T-helper 1 cell treated with Interleukin-12 subunit alpha and Interleukin-12 subunit beta and Interleukin-4 antibody, amounts not matched to agents 30 μg/mL and 1 μg/mL, for 36 hours (primary cell): Measurements from ENCODE around the gene FREM2.

ENCODE experiments used
- H3K27ac Mint-ChIP-seq: one replicate; pipeline ENCODE4 v1.8.0; 2021; ENCODE audit warnings: mild to moderate bottlenecking, mixed read lengths
- H3K27me3 Mint-ChIP-seq: one replicate; pipeline ENCODE4 v1.8.0; 2021; ENCODE audit warnings: low read depth, mixed read lengths
- H3K36me3 Mint-ChIP-seq: one replicate; pipeline ENCODE4 v1.8.0; 2021; ENCODE audit warnings: low read depth, mixed read lengths
- H3K4me1 Mint-ChIP-seq: one replicate; pipeline ENCODE4 v1.8.0; 2021; ENCODE audit warnings: low read depth, mixed read lengths
- H3K4me3 Mint-ChIP-seq: one replicate; pipeline ENCODE4 v1.8.0; 2021; ENCODE audit warnings: mild to moderate bottlenecking, moderate library complexity, mixed read lengths
- H3K9me3 Mint-ChIP-seq: one replicate; pipeline ENCODE4 v1.8.0; 2021; ENCODE audit warnings: mixed read lengths

Gene FREM2

GRCh38 chr13:38686577-38687245 lies at the start of gene FREM2:
Gene FREM2 (plus strand): TSS chr13:38687077. CDS start chr13:38687345, 268 bp downstream.
- no peaks in the 10 kb centered on the region for H3K9me3 Mint-ChIP-seq
- no peaks in the 10 kb centered on the region for H3K4me1 Mint-ChIP-seq
- H3K36me3 Mint-ChIP-seq, result no peaks in the 10 kb centered on the region
- H3K27me3 Mint-ChIP-seq, result peaks cover 16% of the 10 kb centered on the region
- H3K27ac Mint-ChIP-seq, result no peak within 1 kb of the TSS
- H3K4me3 Mint-ChIP-seq, result no peak within 1 kb of the TSS

- H3K27me3 Mint-ChIP-seq, result no peaks in the 10 kb centered on the region
Measured at GRCh38 chr13:38637576-38637975, 49.3 kb upstream of the FREM2 start.

GRCh38 chr13:38641164-38641948 lies 45.5 kb upstream of the FREM2 start:
- Mint-ChIP-seq H3K9me3 (no peaks in the 10 kb centered on the region), H3K36me3 (no peaks in the 10 kb centered on the region), H3K4me1 (no peaks in the 10 kb centered on the region), H3K27ac (no peak overlapping the region), H3K27me3 (no peaks in the 10 kb centered on the region), H3K4me3 (no peak overlapping the region)

More at GRCh38 chr13:38637576-38637975, 49.3 kb upstream of the FREM2 start:
- H3K4me3 Mint-ChIP-seq, result no peak overlapping the region
- H3K4me1 Mint-ChIP-seq, result no peaks in the 10 kb centered on the region
- no peak overlapping the region for H3K27ac Mint-ChIP-seq
- no peaks in the 10 kb centered on the region for H3K36me3 Mint-ChIP-seq
- H3K9me3 Mint-ChIP-seq, result no peaks in the 10 kb centered on the region

- H3K4me3 Mint-ChIP-seq, result no peak overlapping the region
- H3K27me3 Mint-ChIP-seq, result no peaks in the 10 kb centered on the region
- no peaks in the 10 kb centered on the region for H3K9me3 Mint-ChIP-seq
- no peaks in the 10 kb centered on the region for H3K36me3 Mint-ChIP-seq
- no peak overlapping the region for H3K27ac Mint-ChIP-seq
- no peaks in the 10 kb centered on the region for H3K4me1 Mint-ChIP-seq
Measured at GRCh38 chr13:38647312-38647711, 39.6 kb upstream of the FREM2 start.

GRCh38 chr13:38648912-38649311 lies 38.0 kb upstream of the FREM2 start:
- no peaks in the 10 kb centered on the region for H3K4me1 Mint-ChIP-seq
- no peaks in the 10 kb centered on the region for H3K9me3 Mint-ChIP-seq
- H3K36me3 Mint-ChIP-seq, result no peaks in the 10 kb centered on the region
- H3K27me3 Mint-ChIP-seq, result no peaks in the 10 kb centered on the region
- H3K27ac Mint-ChIP-seq, result no peak overlapping the region
- H3K4me3 Mint-ChIP-seq, result no peak overlapping the region

GRCh38 chr13:38656699-38657098 lies 30.2 kb upstream of the FREM2 start:
- no peak overlapping the region for H3K27ac Mint-ChIP-seq
- H3K27me3 Mint-ChIP-seq, result no peaks in the 10 kb centered on the region
- no peaks in the 10 kb centered on the region for H3K9me3 Mint-ChIP-seq
- H3K4me1 Mint-ChIP-seq, result no peaks in the 10 kb centered on the region
- H3K4me3 Mint-ChIP-seq, result no peak overlapping the region
- H3K36me3 Mint-ChIP-seq, result no peaks in the 10 kb centered on the region

GRCh38 chr13:38657191-38657590 lies 29.7 kb upstream of the FREM2 start:
- Mint-ChIP-seq H3K27me3 (no peaks in the 10 kb centered on the region), H3K36me3 (no peaks in the 10 kb centered on the region), H3K9me3 (no peaks in the 10 kb centered on the region), H3K27ac (no peak overlapping the region), H3K4me1 (no peaks in the 10 kb centered on the region), H3K4me3 (no peak overlapping the region)

GRCh38 chr13:38658906-38659305 lies 28.0 kb upstream of the FREM2 start:
- Mint-ChIP-seq H3K27me3 (no peaks in the 10 kb centered on the region), H3K36me3 (no peaks in the 10 kb centered on the region), H3K4me1 (no peaks in the 10 kb centered on the region), H3K4me3 (no peak overlapping the region), H3K27ac (no peak overlapping the region), H3K9me3 (no peaks in the 10 kb centered on the region)

- H3K9me3 Mint-ChIP-seq, result no peaks in the 10 kb centered on the region
- no peak overlapping the region for H3K4me3 Mint-ChIP-seq
- no peaks in the 10 kb centered on the region for H3K4me1 Mint-ChIP-seq
- H3K27me3 Mint-ChIP-seq, result no peaks in the 10 kb centered on the region
- H3K36me3 Mint-ChIP-seq, result no peaks in the 10 kb centered on the region
- no peak overlapping the region for H3K27ac Mint-ChIP-seq
Measured at GRCh38 chr13:38661010-38661675, 25.7 kb upstream of the FREM2 start.

GRCh38 chr13:38662362-38662761 lies 24.5 kb upstream of the FREM2 start:
- no peak overlapping the region for H3K27ac Mint-ChIP-seq

GRCh38 chr13:38664906-38665305 lies 22.0 kb upstream of the FREM2 start:
- Mint-ChIP-seq H3K27ac (no peak overlapping the region), H3K9me3 (no peaks in the 10 kb centered on the region), H3K27me3 (no peaks in the 10 kb centered on the region), H3K4me3 (no peak overlapping the region), H3K36me3 (no peaks in the 10 kb centered on the region), H3K4me1 (no peaks in the 10 kb centered on the region)

More at GRCh38 chr13:38662362-38662761, 24.5 kb upstream of the FREM2 start:
- H3K4me3 Mint-ChIP-seq, result no peak overlapping the region
- H3K36me3 Mint-ChIP-seq, result no peaks in the 10 kb centered on the region
- no peaks in the 10 kb centered on the region for H3K4me1 Mint-ChIP-seq
- no peaks in the 10 kb centered on the region for H3K27me3 Mint-ChIP-seq
- no peaks in the 10 kb centered on the region for H3K9me3 Mint-ChIP-seq

GRCh38 chr13:38667526-38668109 lies 19.3 kb upstream of the FREM2 start:
- Mint-ChIP-seq H3K27ac (no peak overlapping the region), H3K36me3 (no peaks in the 10 kb centered on the region), H3K4me3 (no peak overlapping the region), H3K27me3 (no peaks in the 10 kb centered on the region), H3K4me1 (no peaks in the 10 kb centered on the region), H3K9me3 (no peaks in the 10 kb centered on the region)

- no peaks in the 10 kb centered on the region for H3K9me3 Mint-ChIP-seq
- H3K27ac Mint-ChIP-seq, result no peak overlapping the region
- no peaks in the 10 kb centered on the region for H3K4me1 Mint-ChIP-seq
- H3K4me3 Mint-ChIP-seq, result no peak overlapping the region
- no peaks in the 10 kb centered on the region for H3K27me3 Mint-ChIP-seq
- H3K36me3 Mint-ChIP-seq, result no peaks in the 10 kb centered on the region
Measured at GRCh38 chr13:38669234-38669964, 17.5 kb upstream of the FREM2 start.

GRCh38 chr13:38670627-38671026 lies 16.2 kb upstream of the FREM2 start:
- Mint-ChIP-seq H3K27ac (no peak overlapping the region), H3K9me3 (no peaks in the 10 kb centered on the region), H3K4me3 (no peak overlapping the region), H3K36me3 (no peaks in the 10 kb centered on the region), H3K4me1 (no peaks in the 10 kb centered on the region), H3K27me3 (no peaks in the 10 kb centered on the region)
